PC-9 (cell line): ENCODE measurements around the gene GRIN2A.

Source experiments
- EZH2 ChIP-seq: fragments of 200-600 bp; sonication (generic); IDR thresholded peaks from 2 replicates; pipeline ENCODE4 v1.8.0; 2017; ENCODE audit warnings: antibody characterized with exemption, low read depth
- TF ChIP-seq, protein P1 (sequence below): fragments of 200-600 bp; sonication (generic); conservative IDR thresholded peaks from 2 replicates; pipeline ENCODE4 v1.6.1; 2017; ENCODE audit warnings: mixed run types, antibody characterized with exemption, mild to moderate bottlenecking, moderate library complexity

DNA sequence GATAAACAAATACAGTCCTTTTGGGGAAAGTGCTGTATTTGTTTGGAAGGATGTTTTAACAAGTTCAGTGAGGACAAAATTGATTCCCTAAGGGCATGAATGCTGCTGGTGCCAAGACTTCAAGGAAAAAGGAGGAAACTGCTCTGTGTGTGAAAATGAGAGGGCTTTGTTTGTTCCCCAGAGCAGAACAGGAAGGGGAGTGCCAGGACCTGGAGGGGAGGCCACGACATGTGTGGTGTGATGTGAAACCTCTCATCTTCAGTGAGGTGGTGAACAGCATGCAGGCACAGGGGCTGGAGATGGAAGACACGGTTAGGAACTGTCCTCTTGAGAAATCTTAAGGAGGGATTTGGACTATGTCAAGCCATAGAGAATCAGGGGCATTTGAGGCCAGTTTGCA, 46.6 kb upstream of the GRIN2A start:
- TF ChIP-seq, protein P1, sequence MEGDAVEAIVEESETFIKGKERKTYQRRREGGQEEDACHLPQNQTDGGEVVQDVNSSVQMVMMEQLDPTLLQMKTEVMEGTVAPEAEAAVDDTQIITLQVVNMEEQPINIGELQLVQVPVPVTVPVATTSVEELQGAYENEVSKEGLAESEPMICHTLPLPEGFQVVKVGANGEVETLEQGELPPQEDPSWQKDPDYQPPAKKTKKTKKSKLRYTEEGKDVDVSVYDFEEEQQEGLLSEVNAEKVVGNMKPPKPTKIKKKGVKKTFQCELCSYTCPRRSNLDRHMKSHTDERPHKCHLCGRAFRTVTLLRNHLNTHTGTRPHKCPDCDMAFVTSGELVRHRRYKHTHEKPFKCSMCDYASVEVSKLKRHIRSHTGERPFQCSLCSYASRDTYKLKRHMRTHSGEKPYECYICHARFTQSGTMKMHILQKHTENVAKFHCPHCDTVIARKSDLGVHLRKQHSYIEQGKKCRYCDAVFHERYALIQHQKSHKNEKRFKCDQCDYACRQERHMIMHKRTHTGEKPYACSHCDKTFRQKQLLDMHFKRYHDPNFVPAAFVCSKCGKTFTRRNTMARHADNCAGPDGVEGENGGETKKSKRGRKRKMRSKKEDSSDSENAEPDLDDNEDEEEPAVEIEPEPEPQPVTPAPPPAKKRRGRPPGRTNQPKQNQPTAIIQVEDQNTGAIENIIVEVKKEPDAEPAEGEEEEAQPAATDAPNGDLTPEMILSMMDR = no peak
- no peak for TF ChIP-seq EZH2
